MCF 10A (cell line): ENCODE results near the gene GNAI3. TPM values are rescaled to one million over a fixed set of nuclear protein-coding genes. Genes with fewer than 3 reads are reported as not detected.

Source experiments
- BruUV-seq: library from RNA; stranded (reverse); fragments of 400-500 nt; replicated peaks from 2 replicates; lab custom pipeline; 2021; lab: Mats Ljungman, UMichigan
- CTCF ChIA-PET: fragments of 300-600 bp; sonication (Branson Sonifier 250); formaldehyde crosslinking; extraction: SDS; loops from one replicate; lab custom pipeline; 2021; ENCODE audit warnings: antibody characterized with exemption, inconsistent platforms; lab: Yijun Ruan, JAX
- POLR2A ChIA-PET: fragments of 300-600, 350-650 bp; sonication (Branson Sonifier 250); formaldehyde crosslinking; extraction: SDS; loops from one replicate; lab custom pipeline; 2020; ENCODE audit warnings: antibody characterized with exemption, inconsistent platforms; lab: Yijun Ruan, JAX
- DNase-seq: peaks from one replicate; pipeline ENCODE4 v3.0.0-alpha.2; 2018; ENCODE audit not compliant: unreplicated experiment
- H3K27ac Mint-ChIP-seq: one replicate; pipeline ENCODE4 v1.8.0; 2022; ENCODE audit warnings: mild to moderate bottlenecking, low read depth, mixed read lengths; ENCODE audit not compliant: unreplicated experiment
- H3K27me3 Mint-ChIP-seq: one replicate; pipeline ENCODE4 v1.8.0; 2022; ENCODE audit warnings: mixed read lengths; ENCODE audit not compliant: insufficient read depth, unreplicated experiment
- H3K36me3 Mint-ChIP-seq: one replicate; pipeline ENCODE4 v1.8.0; 2022; ENCODE audit warnings: mild to moderate bottlenecking, moderate library complexity, mixed read lengths; ENCODE audit not compliant: insufficient read depth, unreplicated experiment
- H3K4me1 Mint-ChIP-seq: one replicate; pipeline ENCODE4 v1.8.0; 2022; ENCODE audit warnings: mixed read lengths; ENCODE audit not compliant: insufficient read depth, unreplicated experiment
- H3K4me3 Mint-ChIP-seq: one replicate; pipeline ENCODE4 v1.8.0; 2022; ENCODE audit warnings: mild to moderate bottlenecking, moderate library complexity, mixed read lengths; ENCODE audit not compliant: unreplicated experiment
- H3K9me3 Mint-ChIP-seq: one replicate; pipeline ENCODE4 v1.8.0; 2022; ENCODE audit warnings: mixed read lengths; ENCODE audit not compliant: unreplicated experiment
- intact Hi-C: fragments of 100-400 bp; cut with micrococcal nuclease; formaldehyde crosslinking; loops from 2 replicates; pipeline ENCODE4 v1.14.1; 2022
- total RNA-seq: library from RNA; stranded (reverse); gene quantifications from 2 replicates; pipeline ENCODE4 v1.2.3, GENCODE V29; 2022
- TF ChIP-seq, protein P1 (sequence below): fragments of 200-600 bp; IDR thresholded peaks from one replicate; pipeline ENCODE4 v1.8.0; 2022; ENCODE audit warnings: antibody characterized with exemption, mild to moderate bottlenecking; ENCODE audit not compliant: unreplicated experiment

GNAI3 gene
- total RNA-seq, 1 experiment from 2014 or later = 8.0 TPM

DNA sequence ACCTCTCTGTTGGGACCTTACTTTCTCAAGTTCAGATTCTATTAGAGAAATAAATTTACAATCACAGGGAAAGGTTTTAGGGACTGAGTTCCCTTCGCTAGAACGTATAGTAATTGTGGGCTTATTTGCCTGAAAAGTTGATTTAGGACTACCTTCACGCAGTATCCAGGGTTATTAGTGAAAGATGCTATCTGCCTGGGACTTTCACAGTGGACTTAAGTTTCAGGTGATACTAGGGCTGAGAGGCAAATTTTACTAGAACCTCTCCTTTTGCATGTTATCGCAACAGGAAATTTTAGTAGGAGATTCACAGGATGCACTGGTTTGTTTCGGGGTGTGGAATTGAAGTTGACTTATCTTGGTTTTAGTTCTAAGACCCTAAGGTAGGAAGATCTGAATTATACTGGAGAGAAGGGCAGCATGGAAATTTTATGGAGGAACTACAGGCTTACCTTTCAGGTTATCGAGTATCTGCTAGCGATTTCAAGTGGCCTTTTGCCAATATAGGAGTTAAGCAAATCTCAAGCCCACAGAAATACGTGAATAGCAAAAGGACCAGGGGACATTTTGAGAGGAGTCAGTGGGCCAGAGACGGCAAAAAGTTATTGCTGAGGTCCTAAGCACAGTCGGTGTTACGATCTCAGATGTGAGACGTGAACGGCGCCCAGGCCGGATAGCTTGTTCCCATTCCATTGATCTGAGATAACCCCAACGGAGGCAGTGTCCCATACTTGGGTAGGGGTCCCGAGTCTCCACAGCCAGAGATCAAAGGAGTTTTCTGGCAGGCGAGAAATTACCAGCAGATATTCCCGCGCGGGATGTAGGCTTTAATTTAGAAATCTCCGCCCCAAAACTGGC, 723 bp upstream of the GNAI3 start:
- POLR2A ChIA-PET = interaction anchor here (0.6 to 3.4 kb wide), 58 partner anchors 11 to 506 kb away, joined by 3 to 99 read pairs (median 5); partner anchors contain the start of genes AHCYL1, AMPD2, ATXN7L2 and GNAT2
- peak; percentile 38 for DNase-seq
- intact Hi-C loops = loop anchor here (2.0 kb wide), 1 partner anchor 73 kb away; no protein-coding TSS in a partner anchor

GRCh38 chr1:109556563-109556962, 8.1 kb downstream of the GNAI3 start:
- Mint-ChIP-seq H3K4me1 (peaks cover 15% of the 10 kb centered on the region), H3K9me3 (no peaks in the 10 kb centered on the region), H3K27me3 (no peaks in the 10 kb centered on the region), H3K36me3 (no peaks in the 10 kb centered on the region), H3K27ac (peak overlapping the region; percentile 28), H3K4me3 (no peak overlapping the region)
- intact Hi-C loops = no loop called here
- TF ChIP-seq, protein P1, sequence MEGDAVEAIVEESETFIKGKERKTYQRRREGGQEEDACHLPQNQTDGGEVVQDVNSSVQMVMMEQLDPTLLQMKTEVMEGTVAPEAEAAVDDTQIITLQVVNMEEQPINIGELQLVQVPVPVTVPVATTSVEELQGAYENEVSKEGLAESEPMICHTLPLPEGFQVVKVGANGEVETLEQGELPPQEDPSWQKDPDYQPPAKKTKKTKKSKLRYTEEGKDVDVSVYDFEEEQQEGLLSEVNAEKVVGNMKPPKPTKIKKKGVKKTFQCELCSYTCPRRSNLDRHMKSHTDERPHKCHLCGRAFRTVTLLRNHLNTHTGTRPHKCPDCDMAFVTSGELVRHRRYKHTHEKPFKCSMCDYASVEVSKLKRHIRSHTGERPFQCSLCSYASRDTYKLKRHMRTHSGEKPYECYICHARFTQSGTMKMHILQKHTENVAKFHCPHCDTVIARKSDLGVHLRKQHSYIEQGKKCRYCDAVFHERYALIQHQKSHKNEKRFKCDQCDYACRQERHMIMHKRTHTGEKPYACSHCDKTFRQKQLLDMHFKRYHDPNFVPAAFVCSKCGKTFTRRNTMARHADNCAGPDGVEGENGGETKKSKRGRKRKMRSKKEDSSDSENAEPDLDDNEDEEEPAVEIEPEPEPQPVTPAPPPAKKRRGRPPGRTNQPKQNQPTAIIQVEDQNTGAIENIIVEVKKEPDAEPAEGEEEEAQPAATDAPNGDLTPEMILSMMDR = no peak
- DNase-seq = no peak
- no TSS peak for BruUV-seq
- CTCF ChIA-PET = no interaction called here
- POLR2A ChIA-PET = no interaction called here

More for the DNA sequence above, 723 bp upstream of the GNAI3 start:
- TSS peak; percentile 89 for BruUV-seq
- no peaks in the 10 kb centered on the region for H3K9me3 Mint-ChIP-seq
- peak overlapping the region; percentile 98 for H3K27ac Mint-ChIP-seq
- no peaks in the 10 kb centered on the region for H3K27me3 Mint-ChIP-seq
- H3K4me1 Mint-ChIP-seq = peaks cover 13% of the 10 kb centered on the region
- peaks cover 7% of the 10 kb centered on the region for H3K36me3 Mint-ChIP-seq
- H3K4me3 Mint-ChIP-seq = peak overlapping the region; percentile 83
- CTCF ChIA-PET = interaction anchor here (0.6 to 4.6 kb wide), 19 partner anchors 10 to 533 kb away, joined by 3 to 123 read pairs (median 7); partner anchors contain the start of gene AHCYL1
- TF ChIP-seq, protein P1 = no peak

GRCh38 chr1:109557520-109557919, 9.1 kb downstream of the GNAI3 start:
- H3K27me3 Mint-ChIP-seq = no peaks in the 10 kb centered on the region
- intact Hi-C loops = no loop called here
- no peak for DNase-seq
- ChIA-PET CTCF (interaction anchor here (0.6 kb wide), 1 partner anchor 21 kb away, joined by 3 read pairs; no protein-coding TSS in a partner anchor), POLR2A (interaction anchor here (4.8 kb wide), 1 partner anchor 8 kb away, joined by 52 read pairs; the partner anchor contains the start of gene GNAI3)
- no peak overlapping the region for H3K4me3 Mint-ChIP-seq
- peak overlapping the region; percentile 28 for H3K27ac Mint-ChIP-seq
- TF ChIP-seq, protein P1 = no peak
- H3K9me3 Mint-ChIP-seq = no peaks in the 10 kb centered on the region
- no TSS peak for BruUV-seq
- peaks cover 20% of the 10 kb centered on the region for H3K4me1 Mint-ChIP-seq
- no peaks in the 10 kb centered on the region for H3K36me3 Mint-ChIP-seq

- no peaks in the 10 kb centered on the region for H3K9me3 Mint-ChIP-seq
- DNase-seq = no peak
- H3K27ac Mint-ChIP-seq = no peak overlapping the region
- H3K36me3 Mint-ChIP-seq = no peaks in the 10 kb centered on the region
- H3K27me3 Mint-ChIP-seq = no peaks in the 10 kb centered on the region
- peaks cover 28% of the 10 kb centered on the region for H3K4me1 Mint-ChIP-seq
- H3K4me3 Mint-ChIP-seq = no peak overlapping the region
- CTCF ChIA-PET = interaction anchor here (0.7 to 3.1 kb wide), 4 partner anchors 28 to 647 kb away, joined by 3 to 7 read pairs (median 4); no protein-coding TSS in a partner anchor
- intact Hi-C loops = no loop called here
- TF ChIP-seq, protein P1 = no peak
- no TSS peak for BruUV-seq
- POLR2A ChIA-PET = interaction anchor here (1.0 to 4.8 kb wide), 6 partner anchors 8 to 424 kb away, joined by 3 to 52 read pairs (median 3); partner anchors contain the start of genes AHCYL1 and GNAI3
Measured at GRCh38 chr1:109559995-109560394, 11.6 kb downstream of the GNAI3 start.
